Endothelial cell (in vitro differentiated cells): ENCODE results near the gene AHDC1. TPM values are rescaled to one million over a fixed set of nuclear protein-coding genes. Genes with fewer than 3 reads are reported as not detected.

Experiments
- DNase-seq: peaks from one replicate; pipeline ENCODE4 v3.0.0; 2021; ENCODE audit warnings: low spot score
- H3K27ac Mint-ChIP-seq: one replicate; pipeline ENCODE4 v1.8.0; 2021; ENCODE audit warnings: mixed read lengths, inconsistent platforms; ENCODE audit not compliant: unreplicated experiment
- H3K27me3 Mint-ChIP-seq: one replicate; pipeline ENCODE4 v1.8.0; 2021; ENCODE audit warnings: mild to moderate bottlenecking, moderate library complexity, mixed read lengths, inconsistent platforms; ENCODE audit not compliant: unreplicated experiment
- H3K36me3 Mint-ChIP-seq: one replicate; pipeline ENCODE4 v1.8.0; 2021; ENCODE audit warnings: mild to moderate bottlenecking, low read depth, mixed read lengths, inconsistent platforms; ENCODE audit not compliant: unreplicated experiment
- H3K4me1 Mint-ChIP-seq: one replicate; pipeline ENCODE4 v1.8.0; 2021; ENCODE audit warnings: mild to moderate bottlenecking, mixed read lengths, inconsistent platforms; ENCODE audit not compliant: unreplicated experiment
- H3K4me3 Mint-ChIP-seq: one replicate; pipeline ENCODE4 v1.8.0; 2021; ENCODE audit warnings: mild to moderate bottlenecking, mixed read lengths, inconsistent platforms; ENCODE audit not compliant: unreplicated experiment
- H3K9me3 Mint-ChIP-seq: one replicate; pipeline ENCODE4 v1.8.0; 2021; ENCODE audit warnings: mixed read lengths, inconsistent platforms; ENCODE audit not compliant: unreplicated experiment
- CTCF ChIP-seq: fragments of 200-600 bp; sonication (generic); IDR thresholded peaks from one replicate; pipeline ENCODE4 v1.5.0; 2021; ENCODE audit warnings: antibody characterized with exemption; ENCODE audit not compliant: unreplicated experiment
- total RNA-seq: library from RNA; stranded (reverse); fragmentation: NEBNext Ultra II Directional; extraction: Animal tissue kit (Norgen Biotek cat#: 25700); gene quantifications from one replicate; pipeline ENCODE4 v1.2.1, GENCODE V29; 2021; ENCODE audit not compliant: unreplicated experiment

AHDC1 gene
- total RNA-seq, 1 donor from 2014 or later: 48.0 TPM

- H3K36me3 Mint-ChIP-seq: peaks cover 5% of the 10 kb centered on the region
- H3K4me1 Mint-ChIP-seq: peaks cover 55% of the 10 kb centered on the region
- no peak for TF ChIP-seq CTCF
- peak overlapping the region; percentile 7 for H3K27ac Mint-ChIP-seq
- H3K27me3 Mint-ChIP-seq: peaks cover 16% of the 10 kb centered on the region
- H3K9me3 Mint-ChIP-seq: no peaks in the 10 kb centered on the region
- peak overlapping the region; percentile 72 for H3K4me3 Mint-ChIP-seq
- no peak for DNase-seq
These were observed 37.3 kb downstream of the AHDC1 start for GRCh38 chr1:27566462-27567145.

- no peaks in the 10 kb centered on the region for H3K9me3 Mint-ChIP-seq
- peaks cover 55% of the 10 kb centered on the region for H3K4me1 Mint-ChIP-seq
- H3K36me3 Mint-ChIP-seq: peaks cover 5% of the 10 kb centered on the region
- no peak overlapping the region for H3K4me3 Mint-ChIP-seq
- H3K27me3 Mint-ChIP-seq: peaks cover 15% of the 10 kb centered on the region
- no peak for DNase-seq
- no peak for TF ChIP-seq CTCF
- no peak overlapping the region for H3K27ac Mint-ChIP-seq
These were observed 39.0 kb downstream of the AHDC1 start for GRCh38 chr1:27564710-27565649.

- no peak for TF ChIP-seq CTCF
- Mint-ChIP-seq H3K36me3 (peaks cover 5% of the 10 kb centered on the region), H3K27ac (no peak overlapping the region), H3K27me3 (peaks cover 19% of the 10 kb centered on the region), H3K4me1 (peaks cover 50% of the 10 kb centered on the region), H3K9me3 (no peaks in the 10 kb centered on the region), H3K4me3 (no peak overlapping the region)
- DNase-seq: no peak
These were observed 40.1 kb downstream of the AHDC1 start for GRCh38 chr1:27563591-27564471.

GRCh38 chr1:27563341-27563590, 40.7 kb downstream of the AHDC1 start:
- Mint-ChIP-seq H3K27me3 (peaks cover 19% of the 10 kb centered on the region), H3K4me3 (no peak overlapping the region), H3K27ac (no peak overlapping the region)

More at GRCh38 chr1:27563341-27563590, 40.7 kb downstream of the AHDC1 start:
- DNase-seq: no peak
- H3K4me1 Mint-ChIP-seq: peaks cover 50% of the 10 kb centered on the region
- H3K9me3 Mint-ChIP-seq: no peaks in the 10 kb centered on the region
- TF ChIP-seq CTCF: no peak
- peaks cover 5% of the 10 kb centered on the region for H3K36me3 Mint-ChIP-seq
